Right hindlimb (tissue), 1 donor: ENCODE measurements around the gene ALLC.
"Not testable (repeated sequence)": the region's sequence is repeated elsewhere in the genome, so short reads cannot be mapped to it uniquely, and the experiment has no call there.

Experiments
- DNase-seq: peaks from one replicate; pipeline ENCODE4 v3.0.0-alpha.2; 2018

The ALLC gene

GRCh38 chr2:3656762-3657721 is 958 bp upstream of the ALLC start:
- DNase-seq: peak; percentile 62

DNA sequence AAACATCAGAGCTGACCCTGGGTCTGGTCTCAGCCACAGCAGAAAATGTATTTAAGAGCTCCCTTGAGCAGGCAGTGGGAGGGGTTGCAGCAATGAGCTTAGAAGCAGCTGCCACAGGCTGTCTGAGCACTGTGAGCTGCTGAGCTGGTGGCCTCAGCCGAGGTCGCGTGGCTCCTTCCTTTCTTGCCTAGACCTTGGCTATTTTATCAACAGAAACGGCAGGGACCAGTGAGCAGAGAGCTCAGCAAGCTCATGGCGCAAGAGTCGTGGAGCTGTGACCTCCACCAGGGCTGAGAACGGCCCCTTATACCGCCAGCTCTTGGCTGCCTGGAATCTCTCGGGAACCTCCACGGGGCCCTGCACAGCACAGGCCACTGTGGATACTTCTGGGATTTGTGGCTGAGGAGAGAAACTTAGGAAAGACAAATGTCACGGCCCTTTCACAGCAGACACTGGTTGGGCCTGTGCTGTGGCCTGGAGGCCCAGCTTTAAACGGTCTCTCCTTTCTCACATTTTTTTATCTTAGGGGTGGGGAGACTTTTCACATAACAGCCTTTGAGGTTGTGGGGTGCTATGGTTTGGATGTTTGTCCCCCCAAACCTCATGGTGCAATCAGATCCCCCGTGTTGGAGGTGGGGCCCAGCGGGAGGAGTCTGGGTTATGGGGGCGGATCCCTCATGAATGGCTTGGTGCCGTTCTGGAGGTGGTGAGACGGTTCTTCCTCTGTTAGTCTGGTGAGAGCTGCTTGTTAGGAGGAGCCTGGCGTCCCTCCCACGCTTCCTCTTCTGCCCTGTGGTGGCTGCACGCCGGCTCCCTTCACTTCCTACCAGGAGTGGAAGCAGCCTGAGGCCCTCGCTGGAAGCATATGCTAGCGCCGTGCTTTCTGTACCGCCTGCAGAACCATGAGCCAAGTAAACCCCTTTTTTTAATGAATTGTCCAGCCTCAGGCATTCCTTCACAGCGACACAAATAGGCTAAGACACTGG is 1.7 kb downstream of the ALLC start:
- DNase-seq: peak; percentile 66

DNA sequence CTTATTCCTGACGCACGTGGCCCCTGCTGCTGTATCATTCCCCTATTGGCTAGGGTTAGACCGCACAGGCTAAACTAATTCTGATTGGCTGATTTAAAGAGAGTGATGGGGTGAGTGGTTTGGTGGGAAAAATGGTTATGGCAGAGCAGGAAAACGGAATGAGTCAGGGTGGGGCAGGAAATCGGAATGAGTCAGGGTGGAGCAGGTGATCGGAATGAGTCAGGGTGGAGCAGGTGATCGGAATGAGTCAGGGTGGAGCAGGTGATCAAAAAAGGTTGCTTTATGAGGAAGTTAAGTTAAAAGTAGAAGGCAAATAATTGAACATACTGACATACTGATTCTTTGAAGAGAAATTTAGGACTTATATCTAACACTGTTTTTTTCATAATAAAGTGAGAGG is 2.6 kb downstream of the ALLC start:
- DNase-seq: not testable (repeated sequence)

- no peak for DNase-seq
Observed at GRCh38 chr2:3661149-3661660, 3.2 kb downstream of the ALLC start.

DNA sequence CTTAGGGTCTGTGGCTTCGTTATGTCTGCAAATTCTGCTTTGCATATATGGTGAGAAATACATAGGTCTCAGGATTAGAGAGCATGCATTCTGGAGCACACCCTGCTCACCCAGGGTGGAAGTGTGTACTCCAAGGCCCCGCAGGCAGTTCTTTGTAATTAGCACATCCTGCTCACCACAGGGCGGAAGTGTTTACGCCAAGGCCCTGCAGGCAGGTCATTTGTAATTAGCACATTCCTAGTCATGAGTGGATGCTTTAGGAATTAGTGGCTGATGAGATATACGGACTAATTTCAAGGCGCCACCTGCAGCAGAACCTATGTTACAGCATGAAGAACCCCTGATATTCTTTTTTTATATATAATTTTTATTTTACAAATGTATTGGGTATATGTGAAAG is 4.2 kb downstream of the ALLC start:
- no peak for DNase-seq

DNA sequence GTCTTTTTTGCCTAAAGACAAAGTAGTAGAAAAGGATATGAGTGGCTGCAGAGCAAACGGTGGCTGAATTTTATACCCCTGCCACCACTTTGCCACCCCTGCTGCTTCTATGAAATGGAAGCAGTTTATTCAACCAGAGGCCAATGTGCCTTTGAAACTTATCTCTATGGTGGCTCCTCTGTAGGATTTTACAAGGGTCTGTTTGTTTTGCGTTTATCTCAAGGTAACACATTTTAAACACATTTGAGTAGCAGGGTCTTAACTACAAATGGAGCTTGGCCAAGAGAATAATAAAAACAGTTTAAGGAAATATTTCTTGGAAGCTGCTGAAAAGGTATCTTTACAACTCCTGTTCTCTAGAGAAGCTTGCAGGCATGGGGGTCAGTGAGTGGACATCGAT is 6.1 kb downstream of the ALLC start:
- DNase-seq: no peak

DNA sequence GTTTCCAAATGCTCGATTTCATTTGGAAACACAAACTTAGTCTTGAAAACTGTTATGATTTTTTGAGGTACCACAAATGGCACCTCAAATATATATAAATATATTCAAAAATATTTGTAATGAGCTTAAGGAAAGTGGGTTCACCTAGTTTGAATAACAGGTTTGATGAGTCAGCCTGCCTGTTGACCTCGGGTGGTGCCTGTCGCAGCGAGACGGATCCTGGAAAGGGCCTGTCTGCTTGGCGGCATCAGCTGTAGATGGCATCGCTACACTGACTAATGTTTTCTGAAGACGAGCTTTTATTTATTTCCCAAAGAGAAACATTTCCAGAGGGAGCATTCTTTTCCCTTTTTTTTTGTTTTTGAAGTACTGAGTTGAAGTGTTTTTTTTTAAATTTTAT is 6.9 kb downstream of the ALLC start:
- no peak for DNase-seq

GRCh38 chr2:3665886-3666612 is 8.0 kb downstream of the ALLC start:
- no peak for DNase-seq

- no peak for DNase-seq
Observed at GRCh38 chr2:3666613-3666975, 8.6 kb downstream of the ALLC start.

- no peak for DNase-seq
Observed at GRCh38 chr2:3667151-3667631, 9.2 kb downstream of the ALLC start.

DNA sequence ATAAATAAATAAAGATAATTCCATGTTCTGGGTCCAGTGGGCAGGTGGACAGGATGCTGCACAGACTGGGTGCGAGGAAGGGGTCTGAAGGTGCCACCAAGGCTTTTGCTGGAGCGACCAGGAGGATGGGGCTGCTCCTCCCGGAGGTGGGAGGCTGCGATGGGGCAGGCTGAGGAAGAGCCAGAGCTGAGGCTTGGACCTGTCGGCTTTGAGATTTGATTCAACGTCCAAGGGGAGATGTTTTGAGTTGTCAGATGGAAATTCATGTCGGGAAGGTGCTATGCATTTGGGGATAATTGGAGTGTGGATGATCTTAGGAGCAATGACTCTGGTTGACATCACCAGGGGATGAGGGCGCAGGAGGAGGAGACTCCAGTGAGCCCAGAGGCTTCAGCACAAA is 11.7 kb downstream of the ALLC start:
- DNase-seq: no peak

GRCh38 chr2:3670376-3670775 is 12.4 kb downstream of the ALLC start:
- no peak for DNase-seq

- no peak for DNase-seq
Observed at GRCh38 chr2:3670941-3671340, 12.9 kb downstream of the ALLC start.

- DNase-seq: no peak
Observed at GRCh38 chr2:3672861-3673678, 15.1 kb downstream of the ALLC start.

DNA sequence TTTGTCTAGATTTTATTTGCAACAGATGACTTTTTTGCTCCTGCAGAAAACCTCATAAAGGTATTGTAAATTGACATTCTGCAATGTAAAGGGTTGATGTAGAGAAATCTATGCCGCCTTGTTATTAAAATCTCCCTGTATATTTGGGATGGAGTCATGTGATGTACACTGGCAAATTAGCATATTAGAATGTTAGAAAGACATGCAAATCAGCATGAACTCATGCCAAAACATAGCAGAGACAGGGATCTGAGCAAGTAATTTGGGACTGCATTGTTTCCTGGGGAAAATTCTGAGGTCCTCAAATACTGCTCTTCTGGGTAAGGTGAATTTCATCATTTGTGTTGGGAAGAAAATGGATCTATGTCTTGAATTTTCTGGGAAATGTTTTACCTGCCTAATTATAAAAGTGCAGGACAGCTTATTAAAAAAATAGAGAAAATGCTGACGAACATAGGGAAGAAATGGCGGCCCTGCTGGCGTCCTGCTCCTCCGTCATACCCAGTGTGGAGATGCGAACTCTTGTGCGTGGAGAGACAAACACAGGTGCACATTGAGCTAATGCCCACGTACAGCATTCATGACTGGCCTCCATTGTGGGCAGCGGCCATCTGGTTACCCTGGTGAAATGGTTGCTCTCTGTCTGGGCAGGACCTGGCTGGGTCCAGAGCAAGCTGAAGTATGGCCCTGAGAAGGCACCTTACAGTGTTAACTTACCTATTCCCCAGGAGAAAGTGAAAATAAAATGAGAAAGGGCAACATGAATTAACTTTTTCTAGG is 16.3 kb downstream of the ALLC start:
- no peak for DNase-seq

GRCh38 chr2:3675687-3676086 is 17.7 kb downstream of the ALLC start:
- no peak for DNase-seq

- DNase-seq: no peak
Observed at GRCh38 chr2:3677436-3677835, 19.4 kb downstream of the ALLC start.

DNA sequence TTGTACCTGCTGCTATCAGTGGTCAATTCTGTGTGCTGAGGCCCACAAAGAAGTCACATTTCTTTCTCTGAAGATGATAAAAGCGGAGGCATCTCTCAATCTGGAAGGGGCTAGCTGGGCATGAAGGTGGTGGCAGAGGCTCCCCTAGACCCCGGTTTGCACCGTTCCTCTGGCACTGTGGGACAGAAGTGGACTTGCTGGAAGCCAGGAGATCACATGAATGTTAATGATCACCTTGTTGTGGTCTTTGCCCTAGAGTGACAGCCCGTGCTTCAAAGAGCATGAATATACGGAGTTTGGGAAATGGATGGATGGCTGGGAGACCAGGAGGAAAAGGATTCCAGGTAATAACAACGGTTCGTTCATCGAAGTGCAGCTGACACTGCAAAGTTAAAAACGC is 20.2 kb downstream of the ALLC start:
- DNase-seq: no peak

- DNase-seq: no peak
Observed at GRCh38 chr2:3679180-3679579, 21.2 kb downstream of the ALLC start.

DNA sequence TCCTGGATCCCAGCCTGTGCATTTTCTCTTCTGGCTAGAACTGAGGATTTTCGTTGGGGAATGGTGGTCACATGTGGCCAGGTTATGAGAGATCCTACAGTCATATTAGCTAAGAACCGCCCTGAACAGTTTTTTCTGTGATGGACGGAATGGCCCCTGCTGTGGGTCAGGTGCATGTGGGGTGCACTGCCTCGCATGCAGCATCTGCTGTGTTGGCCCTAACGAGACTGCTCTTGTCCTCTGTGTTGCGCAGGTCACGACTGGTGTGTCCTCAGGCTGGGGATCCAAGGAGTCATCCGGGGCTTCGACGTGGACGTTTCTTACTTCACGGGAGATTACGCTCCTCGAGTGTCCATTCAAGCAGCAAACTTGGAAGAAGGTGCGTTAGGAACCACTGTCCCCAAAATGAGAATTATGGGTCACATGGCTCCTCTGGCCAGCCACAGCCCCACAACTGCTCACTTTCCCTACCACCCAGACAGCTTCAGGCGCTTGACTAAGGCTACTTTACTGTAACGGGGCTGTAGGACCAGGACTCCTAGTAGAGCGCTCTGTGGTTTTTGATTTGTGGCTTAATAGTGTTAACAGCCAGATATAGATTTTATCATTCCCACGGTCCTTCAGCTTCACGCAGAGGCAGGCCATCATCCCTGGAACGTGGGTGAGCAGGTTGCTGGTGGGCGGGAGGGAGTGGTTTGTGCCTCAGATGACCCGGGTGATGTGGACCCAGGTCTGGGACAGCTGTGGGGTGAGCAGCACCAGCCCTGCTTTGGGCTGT is 21.8 kb downstream of the ALLC start:
- no peak for DNase-seq
